Measurements from ENCODE around the gene IRF3. TPM values are rescaled to one million over a fixed set of nuclear protein-coding genes. Genes with fewer than 3 reads are reported as not detected.
A peak's percentile ranks its signal among the peaks of the same experiment; 100 is the strongest.

IRF3 gene
- 50.4 to 67.5 TPM (median 57.7 TPM) in 3 replicates for polyA plus RNA-seq
- 24.7 TPM for polyA plus RNA-seq (2011; ENCODE audit: low read depth)
- polyA plus RNA-seq (2011; cell fraction: cytosol; rRNA removed), result 35.2 and 52.0 TPM in 2 replicates
- 138 and 175 TPM in 2 replicates for polyA plus RNA-seq (2011; cell fraction: nucleus; rRNA removed)
- polyA plus RNA-seq (2012; ENCODE audit: low replicate concordance), result 69.0 and 102 TPM in 2 replicates
- 35.3 to 109 TPM (median 44.3 TPM) in 3 replicates for polyA minus RNA-seq
- 76.5 TPM for polyA minus RNA-seq (2011; cell fraction: cytosol; rRNA and poly(A)+ RNA removed)
- 36.6 and 42.7 TPM in 2 replicates for polyA minus RNA-seq (2011; cell fraction: nucleus; rRNA and poly(A)+ RNA removed)

- dilution Hi-C loops (cut with MboI; ENCODE audit: extremely low pct_ligation_motif_present, low sequenced_read_pairs), result no loop called here
- H3K27ac ChIP-seq (ENCODE audit: control insufficient read depth, insufficient read depth, low read length), result peak within 1 kb of the TSS; percentile 90
- peak; percentile 73 for FAIRE-seq
Measured at GRCh38 chr19:49665351-49666119, at the start of gene IRF3, which contains the start of gene BCL2L12. Gene IRF3, minus strand, starts transcription at chr19:49665857. Its CDS starts 1,019 bp downstream, at chr19:49664838. Gene BCL2L12, plus strand, starts transcription at chr19:49665933. Its CDS starts 760 bp downstream, at chr19:49666693.

GRCh38 chr19:49713236-49713845 lies 47.7 kb upstream of the IRF3 start:
- no peaks in the 10 kb centered on the region for H3K27me3 ChIP-seq (ENCODE audit: control insufficient read depth, extremely low read depth, insufficient read depth, low read length)
- no peaks in the 10 kb centered on the region for H3K4me1 ChIP-seq (ENCODE audit: control insufficient read depth, extremely low read depth, insufficient read depth, low read length)
- dilution Hi-C loops (cut with MboI; ENCODE audit: extremely low pct_ligation_motif_present, low sequenced_read_pairs), result no loop called here
- FAIRE-seq, result no peak
- TF ChIP-seq EZH2 (IDR thresholded peaks at IDR 0.05; ENCODE audit: low read length) (no peak), CTCF (optimal IDR thresholded peaks at IDR 0.05 in 1 of 3, IDR thresholded peaks at IDR 0.05 in 1 of 3, conservative IDR thresholded peaks at IDR 0.05 in 1 of 3; ENCODE audit: extremely low read depth in 1 of 3, insufficient read depth in 2 of 3, low read length in 3 of 3) (no peak)
- no peak overlapping the region for H3K9ac ChIP-seq (ENCODE audit: control insufficient read depth, extremely low read depth, insufficient read depth, low read length)
- H3K27ac ChIP-seq (ENCODE audit: control insufficient read depth, insufficient read depth, low read length), result no peak overlapping the region
- H3K9me3 ChIP-seq (ENCODE audit: control insufficient read depth, low read depth, low read length), result no peaks in the 10 kb centered on the region
- no peaks in the 10 kb centered on the region for H3K9me1 ChIP-seq (ENCODE audit: control insufficient read depth, extremely low read depth, insufficient read depth, low read length)
- H3K36me3 ChIP-seq (ENCODE audit: control insufficient read depth in 2 of 2, extremely low read depth in 1 of 2, insufficient read depth in 2 of 2, low read length in 2 of 2), result no peaks in the 10 kb centered on the region
- DNase-seq (ENCODE audit: low read depth, low spot score), result no peak
- H2AFZ ChIP-seq (ENCODE audit: control insufficient read depth, low read length), result no peak overlapping the region
- no peak overlapping the region for H3K4me3 ChIP-seq (ENCODE audit: control insufficient read depth in 2 of 3, extremely low read depth in 1 of 3, insufficient read depth in 2 of 3, low read depth in 1 of 3, low read length in 3 of 3)
- no peaks in the 10 kb centered on the region for H4K20me1 ChIP-seq (ENCODE audit: control insufficient read depth, extremely low read depth, insufficient read depth, low read length)
- no peaks in the 10 kb centered on the region for H3K79me2 ChIP-seq (ENCODE audit: control insufficient read depth, insufficient read depth, low read length)
- H3K4me2 ChIP-seq (ENCODE audit: control insufficient read depth, extremely low read depth, insufficient read depth, low read depth, low read length), result no peak overlapping the region

More at GRCh38 chr19:49665351-49666119, at the start of gene IRF3, which contains the start of gene BCL2L12:
- peak within 1 kb of the TSS; percentile 96 for H3K4me2 ChIP-seq (ENCODE audit: control insufficient read depth, extremely low read depth, insufficient read depth, low read depth, low read length)
- H3K9ac ChIP-seq (ENCODE audit: control insufficient read depth, extremely low read depth, insufficient read depth, low read length), result peak within 1 kb of the TSS; percentile 93
- no peaks in the 10 kb centered on the region for H3K9me3 ChIP-seq (ENCODE audit: control insufficient read depth, low read depth, low read length)
- H3K36me3 ChIP-seq (ENCODE audit: control insufficient read depth in 2 of 2, extremely low read depth in 1 of 2, insufficient read depth in 2 of 2, low read length in 2 of 2), result peaks cover 8 to 23% of the 10 kb centered on the region in 2 experiments
- H3K4me1 ChIP-seq (ENCODE audit: control insufficient read depth, extremely low read depth, insufficient read depth, low read length), result peaks cover 12% of the 10 kb centered on the region
- no peaks in the 10 kb centered on the region for H3K9me1 ChIP-seq (ENCODE audit: control insufficient read depth, extremely low read depth, insufficient read depth, low read length)
- peaks cover 32% of the 10 kb centered on the region for H3K79me2 ChIP-seq (ENCODE audit: control insufficient read depth, insufficient read depth, low read length)
- H3K27me3 ChIP-seq (ENCODE audit: control insufficient read depth, extremely low read depth, insufficient read depth, low read length), result no peaks in the 10 kb centered on the region
- peak; percentile 80 for DNase-seq (ENCODE audit: low read depth, low spot score)
- peak within 1 kb of the TSS; percentile 61 to 93 (median 85) for H3K4me3 ChIP-seq (ENCODE audit: control insufficient read depth in 2 of 3, extremely low read depth in 1 of 3, insufficient read depth in 2 of 3, low read depth in 1 of 3, low read length in 3 of 3)
- TF ChIP-seq EZH2 (IDR thresholded peaks at IDR 0.05; ENCODE audit: low read length), result no peak
- TF ChIP-seq CTCF (optimal IDR thresholded peaks at IDR 0.05 in 1 of 3, IDR thresholded peaks at IDR 0.05 in 1 of 3, conservative IDR thresholded peaks at IDR 0.05 in 1 of 3; ENCODE audit: extremely low read depth in 1 of 3, insufficient read depth in 2 of 3, low read length in 3 of 3), result peak in 1 of 3 experiments; percentile 17
- H2AFZ ChIP-seq (ENCODE audit: control insufficient read depth, low read length), result peak within 1 kb of the TSS; percentile 82
- peaks cover 11% of the 10 kb centered on the region for H4K20me1 ChIP-seq (ENCODE audit: control insufficient read depth, extremely low read depth, insufficient read depth, low read length)

Measured in keratinocyte (primary cell).